ENCODE data around the gene L1CAM. TPM values are rescaled to one million over a fixed set of nuclear protein-coding genes. Genes with fewer than 3 reads are reported as not detected.

L1CAM gene
- polyA plus RNA-seq, 2 of the 4 experiments (the other 2 are of a cell fraction), result 1.9 to 14.2 TPM

- no peak for TF ChIP-seq E2F6 (IDR thresholded peaks at IDR 0.05; ENCODE audit: borderline replicate concordance, low read depth)
- no peak for TF ChIP-seq POLR2A (IDR thresholded peaks at IDR 0.05; ENCODE audit: low read length)
- TF ChIP-seq JUN (IDR thresholded peaks at IDR 0.05), result no peak
- TF ChIP-seq PHF8 (IDR thresholded peaks at IDR 0.05; ENCODE audit: borderline replicate concordance, low read depth), result no peak
- no peak for TF ChIP-seq ZFP36 (IDR thresholded peaks at IDR 0.05; ENCODE audit: borderline replicate concordance, partially characterized antibody)
- peak; percentile 85; the same call in 1 of the 2 replicates for TF ChIP-seq HOXB13 (CRISPR knock-in tag; IDR thresholded peaks at IDR 0.05; ENCODE audit: low read depth)
- TF ChIP-seq SMC3 (IDR thresholded peaks at IDR 0.05), result no peak
- TF ChIP-seq CHD4 (IDR thresholded peaks at IDR 0.05; ENCODE audit: borderline replicate concordance), result no peak
- TF ChIP-seq BHLHE40 (IDR thresholded peaks at IDR 0.05; ENCODE audit: low read depth, low read length), result no peak
- TF ChIP-seq MAZ (IDR thresholded peaks at IDR 0.05; ENCODE audit: borderline replicate concordance, low read depth, low read length), result no peak
- TF ChIP-seq BCL3 (IDR thresholded peaks at IDR 0.05), result no peak
- no peak for TF ChIP-seq HMGXB4 (CRISPR knock-in tag; IDR thresholded peaks at IDR 0.05; ENCODE audit: borderline replicate concordance)
- no peak for TF ChIP-seq ELK1 (IDR thresholded peaks at IDR 0.05; ENCODE audit: low read depth, low read length)
- no peak for TF ChIP-seq MAFK (IDR thresholded peaks at IDR 0.05; ENCODE audit: partially characterized antibody)
- no peak for TF ChIP-seq SREBF2 (IDR thresholded peaks at IDR 0.05)
- no peak for TF ChIP-seq NR3C1 (IDR thresholded peaks at IDR 0.05)
- TF ChIP-seq TP53 (CRISPR knock-in tag; IDR thresholded peaks at IDR 0.05), result no peak
- TF ChIP-seq GATA3 (IDR thresholded peaks at IDR 0.05; ENCODE audit: borderline replicate concordance), result no peak
- TF ChIP-seq FOSB (CRISPR knock-in tag; IDR thresholded peaks at IDR 0.05), result no peak
- peak; percentile 58; the same call in 1 of the 2 replicates for TF ChIP-seq EHF (CRISPR knock-in tag; IDR thresholded peaks at IDR 0.05)
- TF ChIP-seq NPAS2 (CRISPR knock-in tag; IDR thresholded peaks at IDR 0.05; ENCODE audit: borderline replicate concordance), result no peak
Measured at GRCh38 chrX:153875391-153876111, 10.4 kb downstream of the L1CAM start (continued).

GRCh38 chrX:153874366-153875125, 11.4 kb downstream of the L1CAM start:
- POLR2A ChIA-PET, result no interaction called here
- CTCF ChIA-PET, result no interaction called here
- FAIRE-seq (no peak), DNase-seq (ENCODE audit: low read depth in 1 of 2, low spot score in 1 of 2) (no peak), ATAC-seq (no peak)
- 42% methylated on average over 13 of the region's 13 CpGs for WGBS (ENCODE audit: missing lambda C conversion rate)
- no peaks in the 10 kb centered on the region for H3K9me3 ChIP-seq
- no peak overlapping the region for H3K4me2 ChIP-seq
- no peaks in the 10 kb centered on the region for H3K4me1 ChIP-seq
- no peak overlapping the region for H3K27ac ChIP-seq
- no peak overlapping the region for H3K4me3 ChIP-seq
- no peak for TF ChIP-seq MYC (IDR thresholded peaks at IDR 0.05; ENCODE audit: borderline replicate concordance, low read length)
- no peak for TF ChIP-seq TP53 (CRISPR knock-in tag; IDR thresholded peaks at IDR 0.05)
- TF ChIP-seq RNF2 (IDR thresholded peaks at IDR 0.05; ENCODE audit: borderline replicate concordance, low read depth), result no peak
- TF ChIP-seq ELK1 (IDR thresholded peaks at IDR 0.05; ENCODE audit: low read depth, low read length), result no peak
- TF ChIP-seq HEYL (CRISPR knock-in tag; IDR thresholded peaks at IDR 0.05), result no peak
